Stimulated activated naive CD8-positive, alpha-beta T cell treated with anti-CD3 and anti-CD28 coated beads, Interleukin-15, Interleukin-2, amounts not matched to agents 100 U/mL and 50 U/mL, for 24 hours (primary cell): Measurements from ENCODE around the gene RNASE2.
"Not testable (repeated sequence)": the region's sequence is repeated elsewhere in the genome, so short reads cannot be mapped to it uniquely, and the experiment has no call there.

Source experiments
- ATAC-seq: fragments of 150-1000 bp; cut with Tn5 transposase; one replicate; pipeline ENCODE4 v1.10.0; 2021
- DNase-seq: peaks from one replicate; pipeline ENCODE4 v3.0.0; 2021

RNASE2 gene

DNA sequence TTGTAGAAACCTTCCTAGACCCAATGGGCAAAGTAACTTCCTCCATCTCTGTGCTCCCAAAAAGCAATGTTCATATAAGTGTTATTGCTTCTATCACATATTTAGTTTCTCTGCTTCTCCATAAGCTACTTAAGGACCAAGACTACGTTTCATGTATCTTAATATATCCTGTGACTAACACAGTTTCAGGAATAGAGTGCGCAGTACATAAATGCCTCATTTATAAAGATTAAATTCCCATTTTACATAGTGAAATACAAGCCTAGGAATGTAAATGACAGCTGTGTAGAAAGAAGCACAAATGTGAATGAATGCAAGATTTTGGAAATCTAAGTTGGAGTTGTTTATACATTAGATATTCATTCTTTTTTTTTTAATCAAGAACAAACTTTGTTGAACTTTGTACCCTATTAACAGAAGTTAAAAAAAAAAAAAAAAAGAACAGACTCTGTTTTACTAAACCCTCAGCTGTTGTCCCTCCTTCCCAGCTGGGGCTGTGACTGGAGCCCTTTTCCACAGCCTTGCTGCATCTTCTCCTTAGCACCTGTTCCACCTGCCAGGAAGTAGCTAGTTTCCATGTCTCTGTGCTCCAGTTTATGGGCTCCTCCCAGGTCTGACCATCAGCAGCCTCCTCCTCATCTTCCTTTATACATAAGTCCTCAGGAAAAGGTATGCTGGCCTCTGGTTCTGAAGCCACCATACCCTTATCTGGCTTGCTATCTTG, 27.5 kb downstream of the RNASE2 start:
- DNase-seq (no peak), ATAC-seq (no peak)

GRCh38 chr14:20985650-20986049, 30.4 kb downstream of the RNASE2 start:
- not testable (repeated sequence) for ATAC-seq, DNase-seq

DNA sequence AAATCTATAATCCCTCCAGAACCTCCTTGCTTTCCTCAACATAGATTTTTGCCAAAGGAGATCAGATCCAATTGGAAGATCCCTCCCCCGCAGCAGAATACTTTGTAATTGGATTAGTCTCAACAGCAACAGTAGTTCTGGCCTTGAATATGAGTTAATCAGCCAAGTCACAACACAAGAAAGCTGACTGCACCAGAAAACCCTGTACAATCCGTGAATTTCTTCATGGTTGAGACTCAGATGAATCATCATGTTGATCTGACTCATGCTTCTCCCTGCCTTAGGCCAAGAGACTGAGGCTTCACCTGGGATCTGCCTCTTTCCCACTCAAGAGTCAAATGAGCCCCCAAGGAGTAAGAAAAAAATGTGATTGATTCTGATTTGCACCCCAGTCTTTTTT, 31.5 kb downstream of the RNASE2 start:
- no peak for ATAC-seq
- DNase-seq: no peak

DNA sequence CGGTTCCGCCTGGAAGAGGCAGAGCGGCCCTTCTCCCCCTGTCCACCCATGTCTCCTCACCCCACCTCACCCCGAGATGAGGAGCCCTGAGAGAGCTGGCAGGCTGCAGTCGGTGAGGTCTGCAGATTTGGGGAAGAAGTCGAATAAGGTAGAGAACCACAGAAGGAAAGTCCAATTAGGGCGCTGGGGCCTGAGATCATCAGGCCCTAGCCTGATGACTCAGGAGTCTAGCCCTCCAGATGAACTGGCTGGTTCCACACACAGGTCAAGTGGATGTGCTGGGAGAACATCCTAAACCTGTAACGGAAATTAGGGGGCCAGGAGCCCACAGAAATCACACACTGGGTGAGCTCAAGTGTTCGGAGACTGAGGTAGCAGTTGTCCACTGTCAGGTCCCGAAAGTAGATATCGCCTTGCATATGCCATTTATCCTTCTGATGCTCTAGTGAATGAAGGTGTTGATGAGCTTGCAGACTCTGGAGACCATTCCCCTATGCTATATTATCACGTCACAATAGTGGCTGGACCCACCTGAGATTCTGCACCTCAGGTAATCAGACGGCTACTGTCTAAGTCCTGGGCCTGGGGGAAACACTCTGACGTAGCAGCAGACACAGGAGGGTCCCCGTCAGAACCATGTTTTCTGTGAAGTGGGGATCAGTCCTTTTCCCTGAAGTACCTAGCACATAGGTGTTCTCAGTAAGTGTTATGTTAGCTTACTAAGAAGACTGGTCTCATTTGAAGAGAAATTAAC, 33.6 kb downstream of the RNASE2 start:
- ATAC-seq: no peak

DNA sequence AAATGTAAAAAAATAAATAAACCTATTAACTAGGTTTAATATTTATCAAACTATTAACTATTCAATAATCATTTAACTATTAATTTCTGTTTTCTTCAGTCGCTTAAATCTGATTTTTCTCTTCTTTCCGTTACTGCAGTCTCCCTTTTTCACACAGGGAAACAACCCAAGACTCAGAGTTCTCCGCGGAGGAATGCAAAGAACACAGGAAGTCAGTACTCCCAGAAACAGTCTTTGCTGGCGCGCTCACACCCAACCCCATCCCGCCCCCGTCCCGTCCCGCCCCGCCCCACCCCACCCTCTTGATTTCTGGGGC, 34.1 kb downstream of the RNASE2 start:
- ATAC-seq (no peak), DNase-seq (no peak)

More for the DNA sequence above, 33.6 kb downstream of the RNASE2 start:
- no peak for DNase-seq

DNA sequence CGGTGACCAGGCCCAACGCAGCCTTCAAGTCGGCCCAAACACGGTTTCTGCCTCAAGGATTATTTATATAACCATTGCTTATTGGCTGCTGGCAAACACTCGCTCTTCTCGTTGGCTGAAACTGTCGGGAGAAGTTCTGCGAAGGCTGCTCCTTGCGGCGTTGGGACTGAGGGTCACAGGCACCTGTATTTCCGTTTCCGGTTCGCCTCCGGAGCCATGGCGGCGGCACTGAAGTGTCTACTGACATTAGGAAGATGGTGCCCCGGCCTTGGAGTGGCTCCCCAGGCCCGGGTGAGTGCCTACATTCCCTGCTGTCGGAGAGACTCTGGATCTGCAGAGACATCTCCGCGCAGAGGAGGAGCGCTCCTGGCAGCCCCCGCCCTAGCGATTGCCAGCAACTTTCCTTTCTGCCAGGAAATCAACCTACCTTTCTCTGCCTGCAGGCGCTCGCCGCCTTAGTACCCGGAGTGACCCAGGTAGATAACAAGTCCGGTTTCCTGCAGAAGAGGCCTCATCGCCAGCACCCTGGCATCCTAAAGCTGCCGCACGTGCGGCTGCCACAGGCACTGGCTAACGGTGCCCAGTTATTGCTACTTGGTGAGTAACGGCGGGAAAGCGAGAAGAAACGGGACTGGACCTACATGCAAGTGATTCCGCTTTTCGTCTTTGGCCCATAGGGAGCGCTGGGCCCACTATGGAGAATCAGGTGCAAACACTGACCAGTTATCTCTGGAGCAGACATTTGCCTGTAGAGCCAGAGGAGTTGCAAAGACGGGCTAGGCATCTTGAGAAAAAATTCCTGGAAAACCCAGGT, 34.7 kb downstream of the RNASE2 start, which contains the start of gene METTL17:
Gene METTL17, plus strand, starts transcription at position 194 of the 814 bp plus-strand sequence. Its CDS starts 23 bp downstream, at position 217.
- ATAC-seq: peak; percentile 98
- DNase-seq: peak; percentile 88

GRCh38 chr14:20996521-20996920, 41.2 kb downstream of the RNASE2 start:
- DNase-seq (no peak), ATAC-seq (no peak)

DNA sequence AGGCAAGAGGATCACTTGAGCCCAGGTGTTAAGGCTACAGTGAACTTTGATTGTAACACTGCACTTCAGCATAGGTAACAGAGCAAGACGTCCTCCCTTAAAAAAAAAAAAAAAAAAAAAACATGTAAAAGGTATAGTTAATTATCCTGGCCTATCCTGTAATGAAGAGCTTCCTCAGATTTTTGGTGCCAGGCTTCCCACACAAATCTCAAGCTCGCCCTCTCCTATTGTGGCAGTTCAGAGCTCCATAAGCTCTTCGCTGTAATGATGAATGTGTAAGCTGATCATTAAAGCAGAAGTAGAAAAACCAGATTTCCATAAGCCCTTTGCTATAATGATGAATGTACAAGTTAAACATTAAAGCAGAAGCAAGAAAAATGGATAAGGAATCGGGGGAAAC, 41.8 kb downstream of the RNASE2 start:
- ATAC-seq: no peak
- no peak for DNase-seq

DNA sequence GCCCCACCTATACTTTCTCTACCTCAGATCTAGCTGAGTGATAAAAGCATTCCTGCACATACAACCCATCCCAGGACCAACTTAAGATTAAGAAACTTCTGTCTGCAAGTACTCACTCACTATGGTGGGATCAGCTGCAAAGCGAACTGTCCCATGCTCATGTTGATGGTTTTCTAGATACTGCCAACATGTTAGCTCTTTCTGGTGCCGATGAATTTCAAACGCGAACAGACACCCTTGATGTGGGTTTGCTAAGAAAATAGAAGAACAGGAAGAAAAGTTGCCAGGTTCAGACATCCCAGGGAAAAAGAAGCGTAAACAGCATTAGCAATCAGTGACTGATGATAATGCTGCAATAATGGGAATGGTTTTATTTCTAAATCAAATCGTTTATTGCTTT, 42.3 kb downstream of the RNASE2 start:
- ATAC-seq: no peak
- DNase-seq: no peak

DNA sequence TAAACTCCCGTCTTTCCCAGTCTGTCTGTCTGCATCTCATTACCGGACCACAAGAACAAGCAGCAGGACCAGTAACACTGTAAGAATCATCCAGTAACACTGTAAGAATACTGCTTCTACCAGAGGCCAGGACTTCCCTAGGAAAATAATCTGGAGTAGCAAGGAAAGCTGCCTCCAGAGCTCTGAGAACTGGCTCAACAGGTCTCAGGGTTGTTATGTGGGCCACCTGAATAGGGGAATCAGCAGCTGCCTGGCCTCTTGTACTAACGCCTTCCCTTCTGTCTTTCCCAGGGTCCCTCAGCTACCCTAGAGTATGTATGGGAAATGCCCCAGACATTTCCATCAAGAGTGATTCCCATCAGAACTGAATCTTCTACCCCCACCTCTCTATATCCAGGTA, 42.9 kb downstream of the RNASE2 start:
- ATAC-seq: no peak

DNA sequence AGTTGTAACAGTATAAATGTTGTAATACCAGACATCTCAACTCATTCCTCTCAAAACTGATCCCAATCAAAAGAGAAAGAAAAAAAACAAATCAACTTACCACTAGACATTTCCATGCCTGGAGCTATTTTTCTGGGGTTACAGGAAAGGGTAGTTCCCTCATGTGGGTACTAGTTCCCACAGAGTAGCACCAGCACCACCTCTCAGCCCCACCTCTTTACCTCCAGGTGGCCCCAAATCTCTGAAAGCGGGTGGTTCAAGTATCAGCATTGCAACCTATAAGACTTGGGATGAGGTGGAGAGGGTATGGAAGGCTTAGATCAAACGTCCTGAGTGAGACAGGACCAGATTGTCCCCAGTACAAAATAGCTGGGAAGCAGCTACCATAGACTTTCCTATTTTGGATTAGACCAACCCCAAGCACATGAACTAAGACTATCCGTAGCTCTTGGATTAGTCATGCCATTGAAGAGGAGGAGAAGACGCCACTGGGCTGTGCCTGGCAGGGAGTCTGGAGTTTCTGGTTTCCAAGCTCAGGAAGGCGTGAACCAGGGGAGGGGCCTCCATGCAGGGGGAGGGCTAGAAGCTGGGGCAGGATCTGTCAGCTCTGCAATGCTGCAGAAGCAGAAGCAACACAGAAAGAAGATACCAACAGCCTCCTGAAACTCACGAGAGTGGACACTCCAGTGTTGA, 43.5 kb downstream of the RNASE2 start, which contains the start of gene SLC39A2:
Gene SLC39A2, plus strand, starts transcription at position 620 of the 693 bp plus-strand sequence. CDS start 154 bp downstream, outside the sequence.
- DNase-seq (no peak), ATAC-seq (peak; percentile 28)

More for the DNA sequence above, 42.9 kb downstream of the RNASE2 start:
- DNase-seq: no peak

DNA sequence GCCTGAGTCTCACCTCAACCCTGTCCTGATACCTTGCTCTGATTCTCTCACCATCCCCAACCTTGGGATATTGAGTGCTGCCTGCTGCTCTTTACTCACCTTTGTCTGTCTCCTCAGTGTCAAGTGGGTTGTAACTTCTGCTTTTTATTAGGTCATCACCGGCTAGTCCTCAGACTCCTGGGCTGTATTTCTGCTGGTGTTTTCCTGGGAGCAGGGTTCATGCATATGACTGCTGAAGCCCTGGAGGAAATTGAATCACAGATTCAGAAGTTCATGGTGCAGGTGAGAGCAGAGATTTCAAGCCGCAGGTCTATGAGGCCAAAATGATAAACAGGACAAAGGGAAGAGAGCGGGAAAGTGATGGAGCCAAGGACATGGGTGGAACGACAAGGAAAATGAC, 44.3 kb downstream of the RNASE2 start:
- DNase-seq (no peak), ATAC-seq (no peak)

DNA sequence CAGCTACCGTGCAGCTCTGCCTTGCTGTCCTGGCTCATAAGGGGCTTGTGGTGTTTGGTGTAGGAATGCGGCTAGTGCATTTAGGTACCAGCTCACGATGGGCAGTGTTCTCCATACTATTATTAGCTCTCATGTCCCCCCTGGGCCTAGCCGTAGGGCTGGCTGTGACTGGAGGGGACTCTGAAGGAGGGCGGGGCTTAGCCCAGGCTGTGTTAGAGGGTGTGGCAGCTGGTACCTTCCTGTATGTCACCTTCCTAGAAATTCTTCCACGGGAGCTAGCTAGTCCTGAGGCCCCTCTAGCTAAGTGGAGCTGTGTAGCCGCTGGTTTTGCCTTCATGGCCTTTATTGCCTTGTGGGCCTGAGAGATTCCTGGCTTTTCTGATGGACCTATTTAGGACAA, 45.9 kb downstream of the RNASE2 start:
- ATAC-seq (no peak), DNase-seq (no peak)

DNA sequence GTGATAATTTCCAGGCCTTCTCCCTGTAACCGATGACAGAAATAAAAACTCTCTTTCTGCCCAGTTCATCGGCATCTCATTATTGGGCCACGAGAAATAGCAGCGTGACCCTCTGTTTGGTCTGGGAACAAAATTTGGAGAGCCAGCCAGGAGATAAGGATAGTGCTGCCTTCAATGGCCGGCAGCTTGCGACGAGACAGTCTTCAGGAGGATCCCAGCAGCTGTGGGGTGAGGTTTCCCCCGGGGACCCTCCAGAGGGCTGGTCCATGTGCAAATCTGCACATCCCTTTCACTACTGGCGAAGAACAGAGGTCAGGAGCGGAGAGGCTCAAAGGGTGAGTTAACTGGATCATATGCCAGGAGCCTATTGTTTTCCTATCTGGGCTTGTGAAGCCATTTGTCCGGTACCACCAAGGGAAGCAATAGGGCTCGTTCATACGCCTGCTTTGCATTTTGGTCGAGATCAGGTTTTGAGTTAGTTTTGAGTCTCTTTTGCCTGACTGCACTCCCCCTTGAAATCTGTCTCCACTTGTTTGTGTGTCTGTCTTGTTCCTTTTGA, 48.6 kb downstream of the RNASE2 start:
- DNase-seq: no peak
- ATAC-seq: no peak
